Body of pancreas (tissue), 4 donors: ENCODE measurements around the gene CAPN5. TPM values are rescaled to one million over a fixed set of nuclear protein-coding genes. Genes with fewer than 3 reads are reported as not detected.

ENCODE experiments used
- ATAC-seq: fragments of 150-250 bp; one replicate; pipeline ENCODE4 v1.9.1; 2016
- DNase-seq, 4 donors: peaks; one replicate each; pipeline ENCODE4 v3.0.0-alpha.2; 2019
- H3K27ac ChIP-seq, 4 donors: fragments of 200-600 bp; sonication (generic); 1 replicate in 3 of 4; 2 replicates in 1 of 4; pipeline versions ENCODE4 v1.5.1 to v1.6.1; 2016 to 2019; ENCODE audit warnings: mild to moderate bottlenecking in 1 of 4, mixed read lengths in 1 of 4, moderate library complexity in 1 of 4
- H3K27me3 ChIP-seq, 2 donors: fragments of 200-600 bp; sonication (generic); one replicate each; pipeline ENCODE4 v1.6.0; 2016; ENCODE audit warnings: mild to moderate bottlenecking in 1 of 2
- H3K36me3 ChIP-seq, 2 donors: fragments of 200-600 bp; sonication (generic); replicated peaks in 1 of 2; 2 replicates each; pipeline ENCODE4 v1.5.1; 2016; ENCODE audit warnings: low read depth in 2 of 2; ENCODE audit not compliant: insufficient read depth in 1 of 2
- H3K4me1 ChIP-seq: fragments of 200-600 bp; sonication (generic); one replicate; pipeline ENCODE4 v1.6.0; 2016
- H3K4me3 ChIP-seq, 2 donors: fragments of 200-600 bp; sonication (generic); 1 replicate in 1 of 2; 2 replicates in 1 of 2; pipeline ENCODE4 v1.5.1; 2016 to 2019
- H3K9me3 ChIP-seq, 3 donors: fragments of 200-600 bp; sonication (generic); 1 replicate in 2 of 3; 2 replicates in 1 of 3; pipeline ENCODE4 v1.5.1; 2016
- CTCF ChIP-seq, 7 experiments: fragments of 450-650 bp in 4 of 7; fragments of 200-600 bp in 3 of 7; sonication (generic) in 3 of 7; IDR thresholded peaks; one replicate each; pipeline ENCODE4 v1.5.1; 2016 to 2019; ENCODE audit warnings: antibody characterized with exemption in 7 of 7
- POLR2A ChIP-seq, 3 donors: fragments of 450-650 bp; IDR thresholded peaks; one replicate each; pipeline ENCODE4 v1.6.1; 2016; ENCODE audit warnings: antibody characterized with exemption in 3 of 3, mild to moderate bottlenecking in 2 of 3
- WGBS, 2 donors: methylation state at CpG; one replicate each; pipeline ENCODE4 v1.1.5; 2017; 5-methylcytosine and 5-hydroxymethylcytosine counted together
- intact Hi-C: fragments of 100-400 bp; cut with DNase I; formaldehyde crosslinking; loops from one replicate; pipeline ENCODE4 v1.15.1; 2023
- total RNA-seq, 2 donors: library from RNA; depleted of rRNA; stranded (reverse); fragments of >200 nt; gene quantifications; one replicate each; pipeline ENCODE4 v1.1.0, GENCODE V29; 2016

Gene CAPN5
- total RNA-seq, 2 donors from 2014 or later = 7.8 to 13.8 TPM

- no peak overlapping the region for H3K27ac ChIP-seq
- intact Hi-C loops = no loop called here
- no peaks in the 10 kb centered on the region for H3K36me3 ChIP-seq
- H3K9me3 ChIP-seq = peaks cover 0 to 12% (median 0%) of the 10 kb centered on the region in 3 donors
- H3K4me1 ChIP-seq = peaks cover 8% of the 10 kb centered on the region
- WGBS, 2 donors = 87 to 96% methylated on average over 5 of the region's 5 CpGs
- H3K4me3 ChIP-seq = no peak overlapping the region
- no peaks in the 10 kb centered on the region for H3K27me3 ChIP-seq
- no peak for TF ChIP-seq CTCF (IDR thresholded peaks at IDR 0.05)
- no peak for TF ChIP-seq POLR2A (IDR thresholded peaks at IDR 0.05)
- no peak for DNase-seq
- ATAC-seq = no peak
These were observed 10.9 kb upstream of the CAPN5 start for GRCh38 chr11:77055913-77056312.

- WGBS, 2 donors = 78 to 82% methylated on average over 3 of the region's 3 CpGs
- Histone ChIP-seq H3K27ac (no peak overlapping the region), H3K27me3 (no peaks in the 10 kb centered on the region), H3K4me3 (no peak overlapping the region), H3K36me3 (no peaks in the 10 kb centered on the region), H3K4me1 (peaks cover 18% of the 10 kb centered on the region), H3K9me3 (peaks cover 0 to 12% (median 0%) of the 10 kb centered on the region in 3 donors)
- intact Hi-C loops = no loop called here
- TF ChIP-seq CTCF (IDR thresholded peaks at IDR 0.05) (no peak), POLR2A (IDR thresholded peaks at IDR 0.05) (no peak)
- no peak for ATAC-seq
- no peak for DNase-seq
These were observed 9.9 kb upstream of the CAPN5 start for GRCh38 chr11:77056814-77057402.

- H3K4me1 ChIP-seq = peaks cover 22% of the 10 kb centered on the region
- no peaks in the 10 kb centered on the region for H3K36me3 ChIP-seq
- ATAC-seq (no peak), DNase-seq (no peak)
- 71 to 74% methylated on average over 6 to 9 of the region's 9 CpGs for WGBS, 2 donors
- TF ChIP-seq POLR2A (IDR thresholded peaks at IDR 0.05) (no peak), CTCF (IDR thresholded peaks at IDR 0.05) (no peak)
- no peak overlapping the region for H3K4me3 ChIP-seq
- no peaks in the 10 kb centered on the region for H3K27me3 ChIP-seq
- no peak overlapping the region for H3K27ac ChIP-seq
- intact Hi-C loops = no loop called here
- H3K9me3 ChIP-seq = peaks cover 0 to 12% (median 0%) of the 10 kb centered on the region in 3 donors
These were observed 8.8 kb upstream of the CAPN5 start for GRCh38 chr11:77057938-77058474.

GRCh38 chr11:77058900-77059299 lies 7.9 kb upstream of the CAPN5 start:
- Histone ChIP-seq H3K36me3 (no peaks in the 10 kb centered on the region), H3K9me3 (peaks cover 0 to 12% (median 0%) of the 10 kb centered on the region in 3 donors), H3K4me1 (peaks cover 30% of the 10 kb centered on the region), H3K27ac (no peak overlapping the region), H3K4me3 (no peak overlapping the region), H3K27me3 (no peaks in the 10 kb centered on the region)
- WGBS, 2 donors = 78 to 96% methylated on average over 2 of the region's 2 CpGs
- DNase-seq (no peak), ATAC-seq (no peak)
- TF ChIP-seq POLR2A (IDR thresholded peaks at IDR 0.05) (no peak), CTCF (IDR thresholded peaks at IDR 0.05) (no peak)
- intact Hi-C loops = no loop called here

- intact Hi-C loops = no loop called here
- Histone ChIP-seq H3K27ac (no peak overlapping the region), H3K9me3 (peaks cover 0 to 12% (median 0%) of the 10 kb centered on the region in 3 donors), H3K4me3 (no peak overlapping the region), H3K27me3 (no peaks in the 10 kb centered on the region), H3K4me1 (peaks cover 33% of the 10 kb centered on the region), H3K36me3 (no peaks in the 10 kb centered on the region)
- TF ChIP-seq CTCF (IDR thresholded peaks at IDR 0.05) (no peak), POLR2A (IDR thresholded peaks at IDR 0.05) (no peak)
- WGBS, 2 donors = 85 to 90% methylated on average over 5 of the region's 5 CpGs
- DNase-seq = no peak
- no peak for ATAC-seq
These were observed 7.0 kb upstream of the CAPN5 start for GRCh38 chr11:77059806-77060205.
